ENCODE results near the gene TM2D1.

GRCh38 chr1:61742620-61743430 lies 17.9 kb upstream of the TM2D1 start:
- no peak for TF ChIP-seq CTCF (IDR thresholded peaks at IDR 0.05; ENCODE audit: poor library complexity)
- no peak for TF ChIP-seq EZH2phosphoT487 (IDR thresholded peaks at IDR 0.05; ENCODE audit: low read depth, severe bottlenecking, unreplicated experiment)
- TF ChIP-seq EZH2 (IDR thresholded peaks at IDR 0.05; ENCODE audit: borderline replicate concordance) = no peak
